GM12872 (cell line): Measurements from ENCODE around the gene KCNMA1.

ENCODE experiments used
- TF ChIP-seq, protein P1 (sequence below): IDR thresholded peaks from 3 replicates; pipeline ENCODE4 v1.5.1; 2011; ENCODE audit warnings: low read depth, mild to moderate bottlenecking, low read length, moderate library complexity; ENCODE audit not compliant: insufficient read depth

Gene KCNMA1

GRCh38 chr10:77086081-77086480, 551.5 kb downstream of the KCNMA1 start:
- TF ChIP-seq, protein P1, sequence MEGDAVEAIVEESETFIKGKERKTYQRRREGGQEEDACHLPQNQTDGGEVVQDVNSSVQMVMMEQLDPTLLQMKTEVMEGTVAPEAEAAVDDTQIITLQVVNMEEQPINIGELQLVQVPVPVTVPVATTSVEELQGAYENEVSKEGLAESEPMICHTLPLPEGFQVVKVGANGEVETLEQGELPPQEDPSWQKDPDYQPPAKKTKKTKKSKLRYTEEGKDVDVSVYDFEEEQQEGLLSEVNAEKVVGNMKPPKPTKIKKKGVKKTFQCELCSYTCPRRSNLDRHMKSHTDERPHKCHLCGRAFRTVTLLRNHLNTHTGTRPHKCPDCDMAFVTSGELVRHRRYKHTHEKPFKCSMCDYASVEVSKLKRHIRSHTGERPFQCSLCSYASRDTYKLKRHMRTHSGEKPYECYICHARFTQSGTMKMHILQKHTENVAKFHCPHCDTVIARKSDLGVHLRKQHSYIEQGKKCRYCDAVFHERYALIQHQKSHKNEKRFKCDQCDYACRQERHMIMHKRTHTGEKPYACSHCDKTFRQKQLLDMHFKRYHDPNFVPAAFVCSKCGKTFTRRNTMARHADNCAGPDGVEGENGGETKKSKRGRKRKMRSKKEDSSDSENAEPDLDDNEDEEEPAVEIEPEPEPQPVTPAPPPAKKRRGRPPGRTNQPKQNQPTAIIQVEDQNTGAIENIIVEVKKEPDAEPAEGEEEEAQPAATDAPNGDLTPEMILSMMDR = no peak

- TF ChIP-seq, protein P1 = no peak
These were observed 552.3 kb downstream of the KCNMA1 start for GRCh38 chr10:77085344-77085743.

DNA sequence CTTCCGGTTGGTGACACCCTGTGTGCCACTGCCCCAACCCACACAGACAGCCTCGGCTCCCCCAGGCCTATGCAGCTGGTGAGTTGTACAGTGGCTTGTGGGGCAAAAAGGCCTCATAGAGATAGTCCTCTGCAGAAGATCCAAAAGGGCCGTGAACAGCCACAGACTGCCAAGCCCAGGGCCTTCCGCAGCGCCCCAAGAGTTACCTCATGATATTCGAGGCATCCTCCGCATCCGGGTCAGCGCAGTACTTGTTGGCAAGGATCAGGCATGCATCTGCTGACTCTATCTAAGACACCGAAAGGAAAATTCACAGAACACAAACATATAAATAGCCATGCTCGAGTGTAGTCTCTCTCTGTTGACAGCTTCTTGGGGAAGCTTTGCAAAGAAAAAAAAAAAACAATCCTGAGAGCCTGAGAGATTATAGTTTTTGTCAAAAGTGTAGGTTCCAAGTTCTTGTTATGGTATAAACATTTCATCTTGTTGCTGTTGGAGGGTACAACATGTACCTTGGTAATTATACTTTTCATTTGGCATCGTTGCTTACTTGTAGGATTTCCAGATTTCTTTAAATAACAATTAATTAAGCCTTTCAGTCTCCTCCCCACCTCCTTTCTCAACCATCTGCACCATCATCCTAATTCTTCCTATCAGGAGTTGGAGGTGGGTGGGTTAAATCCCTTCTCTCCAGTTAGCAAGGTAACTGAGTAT, 553.0 kb downstream of the KCNMA1 start:
- TF ChIP-seq, protein P1 = no peak

DNA sequence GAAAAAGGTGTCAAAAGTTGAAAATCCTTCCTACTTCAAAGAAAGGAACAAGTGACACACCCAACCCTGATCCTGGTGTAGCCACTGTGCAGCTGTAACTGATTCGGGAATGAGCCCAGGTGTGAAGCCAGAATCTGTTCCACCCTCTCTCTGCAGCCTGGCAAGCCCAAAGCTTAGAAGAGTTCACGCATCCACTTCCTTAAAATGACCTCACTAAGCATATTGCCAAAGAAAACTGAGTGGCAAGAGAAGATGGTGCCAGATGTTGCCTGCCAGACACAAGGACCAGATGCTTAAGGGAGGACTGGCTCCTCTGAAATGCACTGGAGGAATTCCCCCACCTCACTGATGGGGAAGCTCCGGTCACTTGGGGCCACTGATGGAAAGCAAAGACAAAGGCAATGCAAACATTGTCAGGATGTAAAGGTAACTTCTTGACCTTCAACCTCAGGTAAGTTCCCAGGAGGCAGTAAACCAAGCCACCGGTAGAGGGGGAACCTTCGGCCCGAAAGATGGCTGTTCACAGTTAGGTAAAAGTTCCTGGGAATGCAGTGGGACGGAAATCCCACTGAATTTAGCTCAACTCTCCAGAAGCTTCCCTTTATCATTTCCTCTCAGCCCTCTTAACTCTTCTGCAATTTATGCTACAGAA, 554.9 kb downstream of the KCNMA1 start:
- TF ChIP-seq, protein P1 = peak; percentile 28; the same call in 1 of the 3 replicates

DNA sequence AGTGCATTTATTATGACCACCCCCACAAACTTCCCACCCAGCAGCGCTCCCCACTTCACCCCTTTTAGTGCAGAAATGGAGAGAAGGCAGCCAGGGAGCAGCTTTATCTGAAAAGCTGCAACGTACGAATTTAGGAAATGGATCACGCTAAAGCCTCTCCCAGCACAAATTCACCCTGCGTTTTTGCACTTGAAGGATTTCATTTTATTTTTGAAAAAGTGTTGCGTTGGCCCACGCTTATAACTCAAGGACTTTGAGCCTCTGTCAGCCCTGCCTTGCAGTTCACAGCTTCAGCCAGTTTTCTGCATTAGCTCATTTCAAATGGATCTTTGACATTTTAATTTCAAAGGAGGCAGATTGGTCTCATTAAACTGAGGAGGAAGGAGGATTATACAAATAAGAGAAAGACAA, 556.1 kb downstream of the KCNMA1 start:
- TF ChIP-seq, protein P1 = no peak

DNA sequence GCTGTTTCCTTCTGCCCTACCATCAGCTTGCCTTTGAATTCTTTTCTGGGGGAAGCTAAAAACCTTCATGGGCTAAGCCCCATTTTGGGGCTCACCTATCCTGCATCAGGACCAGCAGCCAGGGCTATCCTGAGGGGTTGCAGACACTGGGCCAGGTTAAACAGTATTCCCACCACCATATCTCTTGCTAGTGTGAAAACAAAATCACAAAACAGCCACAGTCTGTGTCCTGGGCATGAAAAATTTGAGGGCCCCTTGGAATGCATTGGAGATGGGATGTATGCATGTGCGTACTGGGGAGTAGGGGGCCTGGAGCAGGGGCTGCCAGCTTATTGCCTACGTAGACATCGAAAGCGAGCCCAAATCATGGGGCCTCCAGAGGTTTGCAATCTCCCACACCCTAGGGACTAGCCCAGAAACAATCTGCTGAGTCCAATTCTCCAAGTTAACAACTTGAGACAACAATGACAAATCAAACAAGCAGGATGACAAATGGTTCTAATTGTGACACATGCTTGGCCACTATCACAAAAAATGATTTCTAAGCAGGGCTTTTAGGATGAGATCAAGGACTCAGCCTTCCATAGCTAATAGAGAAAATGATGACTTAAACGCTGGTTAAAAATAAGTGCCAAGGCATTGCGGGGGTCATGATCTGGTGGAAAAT, 557.1 kb downstream of the KCNMA1 start:
- TF ChIP-seq, protein P1 = no peak

DNA sequence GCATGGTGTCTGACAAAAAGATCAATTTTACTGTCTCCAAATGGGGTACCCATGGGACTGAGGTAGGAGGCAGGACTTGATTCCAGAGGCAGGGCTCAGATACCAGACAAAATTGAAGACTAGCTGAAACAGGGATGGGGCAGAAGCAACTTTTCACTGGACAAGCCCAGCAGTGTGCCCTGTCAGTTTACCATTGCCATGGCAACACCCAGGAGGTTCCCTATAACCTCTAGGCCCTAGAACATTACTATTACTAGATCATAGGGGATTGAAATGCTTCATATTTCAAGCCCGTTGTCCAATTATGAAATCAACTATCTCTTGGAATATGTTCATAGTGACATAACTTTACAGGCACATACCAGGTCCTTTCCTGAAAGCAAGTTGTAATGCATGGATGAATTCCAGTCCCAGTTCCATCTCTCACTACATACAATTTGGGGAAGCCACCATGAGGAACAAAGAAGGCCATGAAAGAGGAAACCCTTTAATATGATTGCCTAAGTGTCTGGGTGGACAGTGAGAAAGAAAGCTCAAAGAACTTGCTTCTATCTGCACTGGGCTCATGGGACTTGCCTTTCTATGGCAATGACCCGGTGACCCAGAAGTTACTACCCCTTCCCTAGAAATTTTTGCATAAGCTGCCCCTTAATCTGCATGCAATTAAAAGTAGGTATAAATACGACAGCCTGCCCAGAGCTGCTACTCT, 557.9 kb downstream of the KCNMA1 start:
- TF ChIP-seq, protein P1 = no peak
